H1 (cell line): Measurements from ENCODE around the gene RALGAPA2. TPM values are rescaled to one million over a fixed set of nuclear protein-coding genes. Genes with fewer than 3 reads are reported as not detected.

Source experiments
- CTCF ChIA-PET: fragments of 300-600 bp; sonication (Branson Sonifier 250); formaldehyde crosslinking; loops from one replicate; lab custom pipeline; 2021; ENCODE audit not compliant: partially characterized antibody; lab: Charles Lee
- POLR2A ChIA-PET: fragments of 300-600 bp; sonication (Branson Sonifier 250); formaldehyde crosslinking; loops from one replicate; lab custom pipeline; 2021; ENCODE audit warnings: inconsistent platforms; ENCODE audit not compliant: partially characterized antibody; lab: Charles Lee
- DNase-seq, 2 experiments: peaks; one replicate each; pipeline versions ENCODE4 v3.0.0 to v3.0.0-alpha.2; 2010 to 2022; ENCODE audit warnings: low spot score in 2 of 2, low read depth in 1 of 2, mixed read lengths in 1 of 2
- FAIRE-seq: peaks from 2 replicates; lab custom pipeline; 2011; peaks lifted over from hg19 to GRCh38; lab: Jason Lieb, UNC
- H2AFZ ChIP-seq: 2 replicates; pipeline ENCODE4 v1.8.1; 2012; ENCODE audit warnings: low read length, inconsistent platforms
- H2AK5ac ChIP-seq: 2 replicates; pipeline ENCODE4 v1.6.1; 2013; ENCODE audit warnings: low read depth, low read length
- H2BK120ac ChIP-seq: replicated peaks from 2 replicates; pipeline ENCODE3; 2013; ENCODE audit warnings: low read depth, low read length, inconsistent platforms
- H2BK12ac ChIP-seq: 2 replicates; pipeline ENCODE4 v1.6.1; 2013; ENCODE audit warnings: low read depth, low read length
- H2BK15ac ChIP-seq: 2 replicates; pipeline ENCODE4 v1.6.1; 2013; ENCODE audit warnings: low read length
- H2BK20ac ChIP-seq: 2 replicates; pipeline ENCODE4 v1.6.1; 2013; ENCODE audit warnings: low read length
- H2BK5ac ChIP-seq: 2 replicates; pipeline ENCODE4 v1.6.1; 2013; ENCODE audit warnings: low read depth, low read length
- H3K14ac ChIP-seq: 2 replicates; pipeline ENCODE4 v1.6.1; 2013; ENCODE audit warnings: inconsistent platforms; ENCODE audit not compliant: insufficient read length
- H3K18ac ChIP-seq: 2 replicates; pipeline ENCODE4 v1.6.1; 2013; ENCODE audit warnings: low read length; ENCODE audit errors: extremely low read depth
- H3K23ac ChIP-seq: 2 replicates; pipeline ENCODE4 v1.6.1; 2013; ENCODE audit warnings: inconsistent platforms; ENCODE audit not compliant: insufficient read length
- H3K23me2 ChIP-seq: 2 replicates; pipeline ENCODE4 v1.6.1; 2013; ENCODE audit warnings: low read depth, low read length
- H3K27ac ChIP-seq: 2 replicates; pipeline ENCODE4 v1.6.1; 2011; ENCODE audit warnings: low read depth, low read length, inconsistent platforms
- H3K27me3 ChIP-seq, 4 experiments: replicated peaks in 1 of 4; 1 replicate in 1 of 4; 2 replicates in 3 of 4; pipeline versions ENCODE4 v1.6.1 to v1.8.1; 2011 to 2013; ENCODE audit warnings: low read length in 3 of 4, mild to moderate bottlenecking in 3 of 4, inconsistent platforms in 2 of 4, mixed read lengths in 2 of 4, moderate library complexity in 1 of 4; ENCODE audit not compliant: control insufficient read depth in 3 of 4, insufficient read depth in 3 of 4; ENCODE audit errors: extremely low read depth in 1 of 4
- H3K36me3 ChIP-seq, 4 experiments: 2 replicates each; pipeline versions ENCODE4 v1.6.1 to v1.8.1; 2011 to 2013; ENCODE audit warnings: mild to moderate bottlenecking in 4 of 4, low read length in 3 of 4, moderate library complexity in 2 of 4, control low read depth in 1 of 4, inconsistent platforms in 1 of 4; ENCODE audit not compliant: insufficient read depth in 4 of 4, control insufficient read depth in 2 of 4
- H3K4ac ChIP-seq: replicated peaks from 2 replicates; pipeline ENCODE3; 2013; ENCODE audit warnings: low read length, low read depth, mixed read lengths, inconsistent platforms; ENCODE audit not compliant: insufficient read length
- H3K4me1 ChIP-seq, 4 experiments: replicated peaks in 1 of 4; 1 replicate in 1 of 4; 2 replicates in 3 of 4; pipeline versions ENCODE4 v1.6.1 to v1.8.1; 2011 to 2013; ENCODE audit warnings: low read length in 3 of 4, inconsistent platforms in 2 of 4, mixed read lengths in 1 of 4; ENCODE audit not compliant: insufficient read depth in 4 of 4, control insufficient read depth in 3 of 4
- H3K4me2 ChIP-seq, 2 experiments: 2 replicates each; pipeline versions ENCODE4 v1.6.1 to v1.8.1; 2011 to 2013; ENCODE audit warnings: low read depth in 2 of 2, low read length in 2 of 2, control low read depth in 1 of 2, inconsistent platforms in 1 of 2, mild to moderate bottlenecking in 1 of 2; ENCODE audit not compliant: insufficient read depth in 1 of 2
- H3K4me3 ChIP-seq, 4 experiments: fragments of 200-600, 300-600 bp in 1 of 4; sonication (generic), shearing (Covaris generic), sonication (Bioruptor Twin) in 1 of 4; 2 replicates each; pipeline versions ENCODE4 v1.5.1 to v1.8.1; 2011 to 2016; ENCODE audit warnings: low read length in 4 of 4, low read depth in 3 of 4, control low read depth in 2 of 4, inconsistent platforms in 2 of 4, mild to moderate bottlenecking in 2 of 4, mixed read lengths in 1 of 4, moderate library complexity in 1 of 4; ENCODE audit not compliant: insufficient read depth in 2 of 4; ENCODE audit errors: extremely low read depth in 1 of 4
- H3K56ac ChIP-seq: replicated peaks from 2 replicates; pipeline ENCODE3; 2013; ENCODE audit warnings: low read depth, mild to moderate bottlenecking, mixed read lengths, low read length, inconsistent platforms; ENCODE audit not compliant: insufficient read length
- H3K79me1 ChIP-seq: 2 replicates; pipeline ENCODE4 v1.6.1; 2013; ENCODE audit warnings: low read depth, low read length, control low read depth
- H3K79me2 ChIP-seq, 2 experiments: 2 replicates each; pipeline versions ENCODE4 v1.6.1 to v1.8.1; 2012 to 2013; ENCODE audit warnings: low read length in 2 of 2, mild to moderate bottlenecking in 2 of 2, inconsistent platforms in 1 of 2; ENCODE audit not compliant: insufficient read depth in 2 of 2, control insufficient read depth in 1 of 2
- H3K9ac ChIP-seq, 4 experiments: replicated peaks in 1 of 4; 1 replicate in 1 of 4; 2 replicates in 3 of 4; pipeline versions ENCODE4 v1.6.1 to v1.8.1; 2011 to 2013; ENCODE audit warnings: low read depth in 3 of 4, low read length in 3 of 4, control low read depth in 2 of 4, mild to moderate bottlenecking in 2 of 4, moderate library complexity in 2 of 4, inconsistent platforms in 1 of 4; ENCODE audit errors: extremely low read depth in 1 of 4
- H3K9me3 ChIP-seq, 2 experiments: 2 replicates each; pipeline versions ENCODE4 v1.6.1 to v1.8.1; 2012 to 2013; ENCODE audit warnings: mild to moderate bottlenecking in 2 of 2, moderate library complexity in 2 of 2, control low read depth in 1 of 2, inconsistent platforms in 1 of 2, low read depth in 1 of 2, low read length in 1 of 2, mixed read lengths in 1 of 2; ENCODE audit not compliant: insufficient read depth in 2 of 2
- H4K20me1 ChIP-seq, 2 experiments: replicated peaks in 1 of 2; 2 replicates each; pipeline versions ENCODE3 to v1.8.1; 2011 to 2013; ENCODE audit warnings: inconsistent platforms in 2 of 2, low read length in 2 of 2, mild to moderate bottlenecking in 1 of 2; ENCODE audit not compliant: insufficient read depth in 2 of 2, control insufficient read depth in 1 of 2
- H4K5ac ChIP-seq: 2 replicates; pipeline ENCODE4 v1.6.1; 2013; ENCODE audit warnings: low read length, low read depth, mixed read lengths, inconsistent platforms; ENCODE audit not compliant: insufficient read length
- H4K8ac ChIP-seq: 2 replicates; pipeline ENCODE4 v1.8.0; 2013; ENCODE audit warnings: mild to moderate bottlenecking, moderate library complexity, low read length, inconsistent platforms; ENCODE audit not compliant: insufficient read depth; ENCODE audit errors: extremely low read depth
- H4K91ac ChIP-seq: replicated peaks from 2 replicates; pipeline ENCODE3; 2013; ENCODE audit warnings: low read length, mixed read lengths, inconsistent platforms; ENCODE audit not compliant: insufficient read length
- CREB1 ChIP-seq: IDR thresholded peaks from 2 replicates; pipeline ENCODE4 v1.6.1; 2012; ENCODE audit warnings: inconsistent platforms
- NRF1 ChIP-seq: IDR thresholded peaks from 2 replicates; pipeline ENCODE4 v1.6.1; 2011; ENCODE audit warnings: mild to moderate bottlenecking, low read depth, low read length, improper control_type of control experiment
- SP2 ChIP-seq: IDR thresholded peaks from 2 replicates; pipeline ENCODE4 v1.6.1; 2012; ENCODE audit warnings: mild to moderate bottlenecking, low read length, inconsistent platforms
- TBP ChIP-seq: IDR thresholded peaks from 2 replicates; pipeline ENCODE4 v1.6.1; 2011; ENCODE audit warnings: low read depth, low read length, improper control_type of control experiment
- USF2 ChIP-seq: IDR thresholded peaks from 2 replicates; pipeline ENCODE4 v1.6.1; 2011; ENCODE audit warnings: low read length, improper control_type of control experiment
- WGBS, 2 experiments: shearing (Covaris generic) in 1 of 2; methylation state at CpG; one replicate each; pipeline versions ENCODE4 v1.1.6 to v1.1.7; 2013 to 2015; ENCODE audit warnings: low lambda C conversion rate in 2 of 2, mixed read lengths in 2 of 2, inconsistent platforms in 1 of 2, low coverage in 1 of 2, missing lambda C conversion rate in 1 of 2; ENCODE audit not compliant: insufficient replicate concordance in 2 of 2, insufficient coverage in 1 of 2, insufficient read length in 1 of 2; ENCODE audit errors: extremely low coverage in 1 of 2, missing lambda C conversion rate in 1 of 2; 5-methylcytosine and 5-hydroxymethylcytosine counted together
- polyA plus RNA-seq, 7 experiments: library from polyadenylated mRNA; depleted of rRNA in 3 of 7; stranded (reverse) in 5 of 7; unstranded in 2 of 7; fragments of >200 nt in 5 of 7; fragments of 200-250 nt in 2 of 7; gene quantifications; 1 replicate in 5 of 7; 2 replicates in 1 of 7; 4 replicates in 1 of 7; pipeline versions ENCODE4 v1.2.1 to v1.2.3, GENCODE V29; 2011 to 2013; ENCODE audit warnings: missing spikeins in 2 of 7, mixed read lengths in 2 of 7
- total RNA-seq: library from RNA; stranded (reverse); fragmentation: NEBNext Ultra II Directional; extraction: Animal tissue kit (Norgen Biotek cat#: 25700); gene quantifications from 2 replicates; pipeline ENCODE4 v1.2.1, GENCODE V29; 2021

Gene RALGAPA2
- total and polyA plus RNA-seq, 2 of the 8 experiments (the other 6 are each of a cell fraction or from before 2014, with no cell fraction given) = 5.1 to 25.5 TPM

GRCh38 chr20:20359628-20360027 is 352.8 kb downstream of the RALGAPA2 start:
- 89% methylated on average over 6 of the region's 6 CpGs; no CpG with 5 or more reads in 1 of the 2 experiments for WGBS, 2 experiments
- no peak for FAIRE-seq
- TF ChIP-seq TBP (no peak), CREB1 (no peak), SP2 (no peak), NRF1 (no peak), USF2 (no peak)

More at GRCh38 chr20:20359628-20360027, 352.8 kb downstream of the RALGAPA2 start:
- H4K20me1 ChIP-seq = peaks cover 0 to 2% of the 10 kb centered on the region in 2 experiments
- H3K4ac ChIP-seq = no peak overlapping the region
- no peak overlapping the region for H3K56ac ChIP-seq
- peaks cover 14% of the 10 kb centered on the region; the same call in 1 of the 2 replicates for H3K23me2 ChIP-seq
- H2AFZ ChIP-seq = no peak overlapping the region
- no peak overlapping the region for H3K27ac ChIP-seq
- no peak overlapping the region for H2BK120ac ChIP-seq
- H2BK15ac ChIP-seq = no peak overlapping the region
- no peak overlapping the region for H3K23ac ChIP-seq
- no peak overlapping the region for H4K8ac ChIP-seq
- peaks cover 0 to 9% of the 10 kb centered on the region in 2 experiments; a peak in 2 of 4 replicates for H3K9me3 ChIP-seq
- peaks cover 0 to 5% (median 2%) of the 10 kb centered on the region in 4 experiments; a peak in 3 of 7 replicates for H3K4me1 ChIP-seq
- H4K5ac ChIP-seq = no peak overlapping the region
- no peak overlapping the region for H2BK12ac ChIP-seq
- no peak overlapping the region for H2AK5ac ChIP-seq
- no peaks in the 10 kb centered on the region for H3K36me3 ChIP-seq
- no peaks in the 10 kb centered on the region for H3K79me2 ChIP-seq
- no peak overlapping the region for H3K9ac ChIP-seq
- H3K18ac ChIP-seq = no peak overlapping the region
- no peak overlapping the region for H2BK5ac ChIP-seq
- ChIA-PET POLR2A (interaction anchor here (1.0 kb wide), 1 partner anchor 12 kb away, joined by 4 read pairs; no protein-coding TSS in a partner anchor), CTCF (interaction anchor here (0.7 to 2.4 kb wide), 10 partner anchors 10 to 201 kb away, joined by 3 to 10 read pairs (median 5); no protein-coding TSS in a partner anchor)
- H3K4me2 ChIP-seq = no peak overlapping the region
- H3K27me3 ChIP-seq = peaks cover 14 to 43% (median 34%) of the 10 kb centered on the region in 4 experiments
- H3K14ac ChIP-seq = no peak overlapping the region
- no peak for DNase-seq
- H4K91ac ChIP-seq = no peak overlapping the region
- no peaks in the 10 kb centered on the region for H3K79me1 ChIP-seq
- no peak overlapping the region for H2BK20ac ChIP-seq
- H3K4me3 ChIP-seq = no peak overlapping the region
